TTC549 (cell line): ENCODE measurements around the gene MAGI1.

Experiments
- FAIRE-seq: peaks from 2 replicates; lab custom pipeline; 2012; peaks lifted over from hg19 to GRCh38; lab: Jason Lieb, UNC

Gene MAGI1

GRCh38 chr3:65662095-65662494 is 376.6 kb downstream of the MAGI1 start:
- no peak for FAIRE-seq

DNA sequence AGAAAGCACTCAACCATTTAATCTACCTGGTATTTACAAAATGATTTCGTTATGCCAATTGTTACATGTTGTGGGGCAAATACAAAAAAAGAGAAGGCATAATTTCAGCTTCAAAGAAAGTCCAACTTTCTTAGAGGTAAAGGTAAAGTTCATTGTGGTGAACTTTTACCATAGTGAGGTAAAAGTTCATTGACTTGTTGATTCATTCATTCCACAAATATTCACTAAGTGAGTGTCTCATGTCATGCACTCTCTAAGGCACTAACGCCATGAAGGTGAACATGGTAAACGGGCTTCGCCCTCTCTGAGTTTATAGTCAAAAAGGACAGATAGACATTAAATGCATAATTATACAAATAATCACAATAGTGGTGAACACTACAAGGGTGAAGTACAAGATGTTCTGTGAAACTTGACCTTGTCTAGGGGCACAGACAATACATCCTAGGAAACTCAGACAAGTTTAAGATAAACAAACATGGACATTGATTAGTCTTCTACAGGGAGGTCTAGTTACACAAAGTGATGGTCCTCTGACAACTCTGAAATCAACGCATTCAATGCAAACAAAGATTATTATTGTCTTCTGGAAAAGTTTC is 378.6 kb downstream of the MAGI1 start:
- FAIRE-seq = no peak

- FAIRE-seq = no peak
These were observed 379.3 kb downstream of the MAGI1 start for GRCh38 chr3:65659396-65659795.

- FAIRE-seq = no peak
These were observed 380.3 kb downstream of the MAGI1 start for GRCh38 chr3:65658401-65658800.

DNA sequence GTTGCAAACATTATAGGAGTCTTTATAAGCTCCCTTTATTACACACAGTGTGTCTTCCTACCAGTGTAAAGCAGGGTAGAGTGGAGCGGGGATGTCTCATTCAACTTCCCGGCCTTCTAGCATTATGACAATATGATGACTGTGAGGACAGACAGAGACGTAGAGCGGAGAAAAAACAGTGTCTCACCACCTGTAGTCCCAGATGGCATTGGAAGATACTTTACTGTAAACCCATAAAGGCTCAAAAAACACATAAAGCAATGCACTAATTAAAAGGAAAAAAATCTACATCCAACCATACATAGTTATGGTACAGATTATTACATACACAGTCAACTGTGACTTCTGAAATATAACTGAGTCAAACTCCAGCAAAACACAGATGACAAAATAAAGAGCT is 383.7 kb downstream of the MAGI1 start:
- FAIRE-seq = no peak

DNA sequence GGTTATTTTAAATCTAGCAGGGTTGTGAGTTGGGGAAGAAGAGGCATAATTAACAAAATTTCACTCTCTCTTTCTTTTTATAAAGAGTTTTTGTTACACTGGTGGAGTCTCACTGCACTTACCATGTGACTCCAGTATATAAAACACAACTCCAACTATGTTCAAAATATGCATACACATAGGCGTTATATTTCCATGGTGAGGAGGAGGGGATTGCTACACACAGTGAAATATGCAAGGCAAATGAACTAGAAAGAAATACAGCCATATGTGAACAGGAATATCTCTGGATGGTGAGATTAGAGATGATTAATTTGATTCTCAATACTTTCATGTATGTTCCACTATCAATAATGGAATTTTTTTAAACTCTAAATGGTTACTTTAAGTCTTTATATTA is 385.0 kb downstream of the MAGI1 start:
- FAIRE-seq = no peak

DNA sequence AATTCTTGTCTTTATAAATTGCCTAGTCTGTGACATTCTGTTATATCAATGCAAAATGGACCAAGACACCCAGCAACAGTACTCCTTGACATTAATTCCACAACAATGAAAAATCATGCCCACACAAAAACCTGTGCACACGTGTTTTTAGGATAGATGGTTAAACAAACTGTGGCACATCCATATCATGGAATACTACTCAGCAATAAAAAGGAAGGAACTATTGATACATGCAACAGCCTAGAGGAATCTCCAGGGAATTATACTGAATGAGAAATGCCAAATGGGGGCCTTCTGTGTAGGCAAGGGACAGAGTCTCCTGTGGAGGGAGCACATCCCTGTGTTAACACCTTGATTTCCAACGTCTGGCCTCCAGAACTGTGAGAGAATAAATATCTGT is 388.5 kb downstream of the MAGI1 start:
- no peak for FAIRE-seq

GRCh38 chr3:65647369-65647768 is 391.3 kb downstream of the MAGI1 start:
- FAIRE-seq = no peak

DNA sequence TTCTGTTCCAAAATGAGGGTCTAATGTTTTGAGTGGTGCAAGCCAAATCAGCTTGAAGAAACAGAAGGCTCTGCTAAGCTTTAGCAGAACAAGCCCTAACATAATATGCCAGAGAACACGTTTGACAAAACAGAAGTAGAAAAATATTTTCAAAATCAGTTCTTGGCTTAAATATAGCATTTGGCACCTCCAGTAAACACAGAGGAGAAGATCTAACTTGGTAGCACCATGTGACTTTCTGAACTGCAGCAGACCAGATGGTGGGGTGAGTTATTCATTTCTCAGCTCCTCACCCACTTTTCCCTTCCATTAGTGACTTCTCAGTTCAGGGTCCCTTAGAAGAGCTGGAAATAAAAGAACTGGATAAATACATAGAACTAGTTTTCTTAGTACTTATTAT is 395.8 kb downstream of the MAGI1 start:
- no peak for FAIRE-seq

DNA sequence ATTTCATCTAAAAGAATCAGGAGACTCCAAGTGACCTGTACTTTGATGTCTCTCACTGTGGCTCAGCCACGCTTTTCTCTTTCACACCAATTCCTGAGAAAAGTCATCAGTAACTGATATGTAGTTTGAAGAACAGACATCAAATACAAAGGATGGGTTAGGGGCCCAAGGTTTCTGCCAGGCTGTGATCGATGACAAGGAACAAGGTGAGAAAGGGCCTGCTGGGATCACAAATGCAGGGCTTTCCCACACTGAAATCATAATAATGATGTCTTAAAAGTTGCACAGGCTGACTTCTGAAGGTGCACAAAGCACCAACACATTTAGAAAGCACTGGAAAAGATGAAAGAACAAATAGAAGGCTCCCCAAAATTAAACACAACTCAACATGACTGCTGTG is 396.9 kb downstream of the MAGI1 start:
- no peak for FAIRE-seq

GRCh38 chr3:65641045-65641444 is 397.7 kb downstream of the MAGI1 start:
- FAIRE-seq = no peak

DNA sequence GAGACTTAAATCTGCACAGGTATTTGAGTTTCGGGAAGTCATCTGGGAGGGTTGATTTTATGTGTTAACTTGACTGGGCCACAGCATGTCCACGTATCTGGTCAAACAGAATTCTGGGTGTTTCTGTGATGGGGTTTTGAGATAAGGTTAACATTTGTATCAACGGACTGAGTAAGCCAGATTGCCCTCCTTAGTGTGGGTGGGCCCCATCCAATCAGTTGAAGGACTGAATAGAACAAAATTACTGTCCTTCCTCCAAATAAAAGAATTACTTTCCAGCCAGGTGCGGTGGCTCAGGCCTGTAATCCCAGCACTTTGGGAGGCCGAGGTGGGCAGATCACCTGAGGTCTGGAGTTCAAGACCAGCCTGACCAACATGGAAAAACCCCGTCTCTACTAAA is 399.3 kb downstream of the MAGI1 start:
- no peak for FAIRE-seq

DNA sequence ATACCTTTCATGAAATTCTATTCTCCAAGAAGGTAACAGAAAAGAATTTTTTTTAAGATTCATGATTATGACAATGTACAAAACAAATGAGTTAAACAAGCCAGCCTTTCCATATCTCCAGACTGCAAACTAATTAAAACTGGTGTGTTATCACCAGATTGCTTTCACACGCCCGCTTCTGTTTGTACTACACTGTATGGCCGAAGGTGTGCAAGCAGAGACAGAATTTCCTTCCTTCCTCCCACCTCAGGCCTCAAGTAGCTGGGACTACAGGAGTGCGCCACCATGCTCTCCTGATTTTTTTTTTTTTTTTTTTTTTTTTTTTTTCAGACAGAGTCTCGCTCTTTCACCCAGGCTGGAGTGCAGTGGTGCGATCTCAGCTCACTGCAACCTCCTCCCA is 400.4 kb downstream of the MAGI1 start:
- no peak for FAIRE-seq

GRCh38 chr3:65636326-65636725 is 402.4 kb downstream of the MAGI1 start:
- no peak for FAIRE-seq

GRCh38 chr3:65635657-65636056 is 403.1 kb downstream of the MAGI1 start:
- no peak for FAIRE-seq

DNA sequence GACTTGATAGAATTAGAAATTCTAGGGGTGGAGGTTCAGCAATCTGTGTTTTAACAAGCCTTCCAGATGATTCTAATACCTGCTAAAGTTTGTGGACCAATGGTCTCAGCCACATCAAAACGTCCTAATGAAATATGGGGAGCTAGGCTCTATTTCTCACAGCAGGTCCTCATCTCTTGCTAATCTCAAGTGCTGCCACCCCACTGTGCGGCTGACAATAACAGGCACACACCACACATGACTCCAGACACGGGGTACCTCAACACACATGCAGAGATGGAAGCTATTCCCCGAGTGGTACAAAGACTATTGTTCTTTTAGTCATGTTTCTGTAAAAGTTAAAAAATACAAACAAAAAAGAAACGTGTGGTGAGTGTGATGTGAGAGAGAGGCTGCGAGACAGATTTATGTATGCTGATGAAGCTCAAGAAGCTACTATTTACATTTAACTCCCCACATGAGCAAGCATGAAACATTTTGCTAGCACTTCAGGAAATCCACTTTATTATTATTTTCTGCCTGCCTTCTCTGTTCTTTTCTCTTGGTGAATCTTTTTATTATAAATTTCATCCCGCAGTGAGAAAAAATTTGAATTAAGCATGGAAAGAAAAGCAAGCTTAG is 405.6 kb downstream of the MAGI1 start:
- FAIRE-seq = no peak

GRCh38 chr3:65632414-65632813 is 406.3 kb downstream of the MAGI1 start:
- no peak for FAIRE-seq

- no peak for FAIRE-seq
These were observed 409.7 kb downstream of the MAGI1 start for GRCh38 chr3:65628978-65629377.

- no peak for FAIRE-seq
These were observed 411.7 kb downstream of the MAGI1 start for GRCh38 chr3:65627062-65627461.

DNA sequence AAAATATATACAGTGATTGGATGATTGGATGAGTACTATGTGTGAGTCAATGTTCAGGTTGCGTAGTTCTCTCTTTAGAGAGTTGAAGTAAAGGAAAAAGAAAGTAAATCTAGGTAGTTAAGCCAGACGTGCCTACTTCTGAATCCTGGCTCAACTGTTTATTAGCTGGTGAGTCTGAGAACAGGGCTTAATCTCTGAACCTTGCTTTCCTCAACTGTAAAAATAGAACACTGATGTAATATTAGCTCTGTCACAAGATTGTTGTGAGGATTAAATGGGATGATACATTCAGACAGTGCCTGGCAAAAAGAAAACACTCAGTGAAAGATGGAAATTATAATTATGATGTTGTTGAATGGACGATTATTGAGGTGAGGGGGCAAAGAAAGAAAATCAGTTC is 413.4 kb downstream of the MAGI1 start:
- FAIRE-seq = no peak

- no peak for FAIRE-seq
These were observed 415.4 kb downstream of the MAGI1 start for GRCh38 chr3:65623362-65623761.

DNA sequence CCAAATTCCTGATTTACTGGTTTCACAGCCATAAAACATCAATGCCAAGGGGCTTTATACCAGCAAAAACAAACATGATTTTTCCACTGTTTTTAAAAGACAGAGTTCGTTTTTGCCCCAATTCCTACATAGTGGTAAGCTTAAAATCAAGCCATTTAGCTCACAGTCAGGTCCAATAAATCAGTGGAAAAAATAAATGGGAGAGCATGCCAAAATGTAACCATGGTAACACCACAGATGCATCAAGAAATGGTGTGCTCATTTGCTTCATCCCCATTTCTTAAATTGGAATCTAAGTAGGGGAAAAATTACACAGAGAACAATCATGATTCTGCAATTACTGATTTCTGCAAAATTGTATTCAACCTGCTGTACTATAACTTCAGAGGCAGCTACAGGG is 418.8 kb downstream of the MAGI1 start:
- no peak for FAIRE-seq

DNA sequence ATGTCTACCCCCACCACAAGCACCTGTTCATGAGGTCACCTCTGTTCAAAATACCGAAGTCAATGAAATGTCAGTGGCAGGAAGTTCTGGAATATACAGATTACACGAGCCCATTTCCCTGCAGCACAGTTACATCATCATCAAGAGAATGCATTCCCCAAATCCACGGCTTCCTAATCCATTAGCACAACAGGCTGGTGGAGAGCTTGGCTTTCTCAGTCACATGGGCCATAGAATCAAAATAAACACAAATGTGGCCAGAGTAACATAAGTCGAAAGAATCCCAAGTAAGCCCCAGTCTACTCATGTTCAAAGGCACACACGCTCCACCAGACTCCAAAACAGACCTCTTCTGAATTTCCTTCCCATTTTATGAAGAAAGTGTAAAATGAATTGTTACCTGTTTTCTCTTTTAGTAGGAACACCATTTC is 419.3 kb downstream of the MAGI1 start:
- no peak for FAIRE-seq

- FAIRE-seq = no peak
These were observed 420.1 kb downstream of the MAGI1 start for GRCh38 chr3:65618599-65618998.

GRCh38 chr3:65617787-65618186 is 420.9 kb downstream of the MAGI1 start:
- no peak for FAIRE-seq
